Stimulated activated CD4-positive, alpha-beta T cell treated with anti-CD3 and anti-CD28 coated beads, Interleukin-4, amount 100 ng/mL, for 4 hours (primary cell): ENCODE results near the gene GMPPA.
A peak's percentile ranks its signal among the peaks of the same experiment; 100 is the strongest.

Experiments
- DNase-seq, 2 experiments: peaks; one replicate each; pipeline ENCODE4 v3.0.0-alpha.2; 2020

GMPPA gene

DNA sequence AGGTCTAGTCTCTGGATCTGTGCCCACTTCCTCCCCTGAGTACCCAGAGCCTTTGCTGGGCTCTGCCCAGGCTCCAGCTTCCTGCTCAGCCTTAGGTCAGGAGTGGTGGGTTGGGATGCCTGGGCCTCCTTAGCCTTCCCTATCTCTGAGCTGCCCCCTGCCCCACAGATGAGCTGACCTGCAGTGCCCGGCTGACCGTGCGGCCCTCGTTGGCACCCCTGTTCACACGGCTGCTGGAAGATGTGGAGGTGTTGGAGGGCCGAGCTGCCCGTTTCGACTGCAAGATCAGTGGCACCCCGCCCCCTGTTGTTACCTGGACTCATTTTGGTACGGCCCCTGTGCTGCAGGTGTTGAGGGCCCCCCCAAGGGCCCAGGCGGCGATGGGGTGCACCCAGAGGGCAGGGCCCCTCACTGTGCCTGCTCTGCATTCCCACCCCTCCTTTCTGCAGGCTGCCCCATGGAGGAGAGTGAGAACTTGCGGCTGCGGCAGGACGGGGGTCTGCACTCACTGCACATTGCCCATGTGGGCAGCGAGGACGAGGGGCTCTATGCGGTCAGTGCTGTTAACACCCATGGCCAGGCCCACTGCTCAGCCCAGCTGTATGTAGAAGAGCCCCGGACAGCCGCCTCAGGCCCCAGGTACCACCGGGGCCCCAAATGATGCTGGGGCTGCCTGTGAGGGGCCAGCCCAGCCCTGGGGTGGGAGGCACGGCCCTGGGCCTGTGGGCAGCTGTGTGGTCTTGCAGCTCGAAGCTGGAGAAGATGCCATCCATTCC, 30.1 kb upstream of the GMPPA start:
- no peak for DNase-seq

- DNase-seq, result no peak
Measured at GRCh38 chr2:219469186-219469724, 29.4 kb upstream of the GMPPA start.

DNA sequence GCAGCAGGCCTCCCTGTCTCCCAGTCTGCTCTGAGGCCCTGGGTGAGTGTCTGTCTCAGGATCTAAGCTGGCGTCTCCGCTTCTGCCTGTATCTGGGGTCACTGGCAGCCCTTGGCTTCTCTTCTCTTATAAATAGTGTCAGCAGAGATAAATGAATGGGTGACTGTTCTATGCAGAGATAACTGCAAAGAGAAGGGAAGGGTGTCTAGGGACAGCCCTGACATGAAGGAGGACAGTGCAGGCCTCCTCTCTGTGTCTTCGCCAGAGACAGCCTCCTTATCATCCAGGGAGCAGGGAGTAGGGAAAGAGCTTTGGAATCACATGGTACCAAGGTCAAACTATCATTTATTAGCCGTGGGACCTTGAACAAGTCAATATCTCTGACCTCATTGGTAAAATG, 28.3 kb upstream of the GMPPA start:
- no peak for DNase-seq

- DNase-seq, result no peak
Measured at GRCh38 chr2:219471476-219472371, 27.0 kb upstream of the GMPPA start.

DNA sequence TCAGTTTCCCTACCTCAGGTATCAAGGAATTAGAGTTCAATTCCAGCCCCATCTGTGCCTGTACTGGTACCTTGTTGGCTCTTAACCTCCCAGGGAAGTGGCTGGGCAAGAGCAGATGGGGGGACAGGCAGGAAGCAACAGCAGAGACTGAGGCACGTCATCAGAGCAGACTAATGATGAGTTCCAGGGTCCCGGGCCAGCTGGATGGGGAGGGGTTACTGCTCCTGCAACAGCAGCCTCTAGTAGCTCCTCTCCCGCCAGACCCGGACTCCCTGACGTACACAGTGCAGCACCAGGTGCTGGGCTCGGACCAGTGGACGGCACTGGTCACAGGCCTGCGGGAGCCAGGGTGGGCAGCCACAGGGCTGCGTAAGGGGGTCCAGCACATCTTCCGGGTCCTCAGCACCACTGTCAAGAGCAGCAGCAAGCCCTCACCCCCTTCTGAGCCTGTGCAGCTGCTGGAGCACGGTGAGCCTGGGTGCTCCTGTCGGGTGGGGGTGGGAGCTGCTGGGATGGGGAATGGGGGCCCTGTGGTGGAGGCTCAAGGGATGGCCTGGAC, 26.0 kb upstream of the GMPPA start:
- no peak for DNase-seq

GRCh38 chr2:219473511-219473910, 25.2 kb upstream of the GMPPA start:
- DNase-seq, result no peak

DNA sequence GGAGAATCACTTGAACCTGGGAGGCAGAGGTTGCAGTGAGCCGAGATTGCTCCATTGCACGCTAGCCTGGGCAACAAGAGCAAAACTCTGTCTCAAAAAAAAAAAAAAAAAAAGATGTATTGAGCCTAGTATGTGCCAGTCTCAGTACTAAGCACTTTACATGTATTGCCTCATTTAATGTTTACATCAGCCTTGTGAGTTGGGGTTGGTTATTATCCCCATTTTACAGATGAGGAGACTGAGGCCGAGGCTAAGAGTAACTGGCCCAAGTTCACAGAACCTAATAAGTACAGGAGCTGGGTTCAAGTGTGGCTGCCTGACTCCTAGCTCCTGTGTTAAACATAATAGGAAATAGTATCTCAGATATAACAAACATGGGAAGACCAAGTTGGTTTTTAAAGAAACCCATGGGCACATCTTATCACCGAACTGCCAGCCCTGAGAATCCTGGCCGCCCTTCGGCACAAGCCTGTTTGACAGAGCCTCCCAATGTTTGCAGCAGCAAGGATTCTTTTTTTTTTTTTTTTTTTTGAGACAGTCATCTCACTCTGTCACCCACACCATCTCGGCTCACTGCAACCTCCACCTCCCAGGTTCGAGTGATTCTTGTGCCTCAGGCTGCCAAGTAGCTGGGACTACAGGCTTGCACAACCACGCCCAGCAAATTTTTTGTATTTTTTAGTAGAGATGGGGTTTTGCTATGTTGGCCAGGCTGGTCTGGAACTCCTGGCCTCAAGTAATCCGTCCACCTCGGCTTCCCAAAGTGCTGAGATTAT, 24.2 kb upstream of the GMPPA start:
- no peak for DNase-seq

- DNase-seq, result no peak
Measured at GRCh38 chr2:219475278-219475677, 23.4 kb upstream of the GMPPA start.

GRCh38 chr2:219475697-219476651, 22.7 kb upstream of the GMPPA start:
- DNase-seq, result peak; percentile 39 to 64

DNA sequence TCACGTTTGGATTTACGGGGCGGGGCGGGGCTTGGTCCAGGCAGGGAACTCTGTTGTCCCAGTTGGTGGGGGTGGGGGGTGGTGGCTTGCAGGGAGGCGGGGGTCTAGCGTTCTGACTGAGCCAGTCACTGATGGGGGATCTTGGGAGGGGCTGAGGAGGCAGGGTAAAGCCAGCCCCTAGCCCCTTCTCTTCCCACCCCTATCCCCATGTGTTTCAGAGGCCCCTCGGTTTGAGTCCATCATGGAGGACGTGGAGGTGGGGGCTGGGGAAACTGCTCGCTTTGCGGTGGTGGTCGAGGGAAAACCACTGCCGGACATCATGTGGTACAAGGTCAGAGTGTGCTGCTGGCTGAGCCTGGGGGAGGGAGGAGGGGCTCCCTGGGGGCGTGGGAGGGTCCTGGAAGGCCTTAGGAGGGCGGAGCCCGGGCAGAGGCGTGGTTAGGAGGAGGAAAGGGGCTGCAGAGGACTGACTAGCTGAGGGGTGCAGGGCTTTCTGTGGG, 22.0 kb upstream of the GMPPA start:
- no peak for DNase-seq

DNA sequence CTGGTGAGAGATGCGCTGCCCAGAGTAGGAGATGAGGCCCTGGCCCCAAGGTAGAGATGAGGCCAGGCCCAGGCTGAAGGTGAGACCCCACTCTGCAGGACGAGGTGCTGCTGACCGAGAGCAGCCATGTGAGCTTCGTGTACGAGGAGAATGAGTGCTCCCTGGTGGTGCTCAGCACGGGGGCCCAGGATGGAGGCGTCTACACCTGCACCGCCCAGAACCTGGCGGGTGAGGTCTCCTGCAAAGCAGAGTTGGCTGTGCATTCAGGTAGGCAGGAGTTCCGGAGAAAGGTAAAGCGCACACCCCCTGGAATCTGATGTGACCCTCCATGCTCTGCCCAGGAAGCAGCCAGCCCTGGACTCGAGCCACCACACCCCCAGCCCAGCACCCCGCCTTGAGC, 21.5 kb upstream of the GMPPA start:
- DNase-seq, result no peak

- DNase-seq, result no peak
Measured at GRCh38 chr2:219477815-219478214, 20.9 kb upstream of the GMPPA start.

DNA sequence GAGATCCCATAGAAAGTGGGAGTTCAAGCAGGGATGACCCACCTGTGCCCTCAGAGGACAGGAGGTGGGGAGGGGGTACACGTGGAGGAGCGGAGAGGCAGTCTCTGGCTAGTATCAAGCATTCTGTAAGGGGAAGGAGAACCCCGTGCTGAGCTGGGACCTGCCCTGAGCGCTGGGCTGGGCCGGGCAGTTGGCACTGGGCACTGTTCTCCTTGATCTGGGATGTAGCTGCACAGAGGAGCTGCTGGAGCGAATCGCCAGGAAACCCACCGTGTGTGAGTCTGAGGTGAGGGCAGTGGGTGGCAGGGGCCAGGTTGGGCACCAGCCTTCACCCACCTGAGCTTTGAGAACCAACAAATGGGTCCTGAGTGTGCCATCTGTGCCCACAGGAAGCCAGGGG, 19.8 kb upstream of the GMPPA start:
- no peak for DNase-seq

DNA sequence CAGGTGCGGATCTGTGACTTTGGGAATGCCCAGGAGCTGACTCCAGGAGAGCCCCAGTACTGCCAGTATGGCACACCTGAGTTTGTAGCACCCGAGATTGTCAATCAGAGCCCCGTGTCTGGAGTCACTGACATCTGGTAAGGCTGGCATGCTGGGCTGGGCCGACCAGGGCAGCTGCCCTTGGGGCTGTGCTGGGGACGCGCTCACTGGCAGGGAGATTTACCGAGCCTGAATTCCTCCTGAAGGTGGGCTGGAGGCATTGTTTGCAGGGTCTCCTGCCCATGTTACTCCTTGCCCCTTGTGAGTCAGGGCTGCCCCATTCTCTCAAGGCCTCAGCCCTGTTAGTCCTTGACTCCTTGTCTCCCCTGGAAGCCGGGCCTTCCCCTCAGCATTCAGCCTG, 18.7 kb upstream of the GMPPA start:
- DNase-seq, result no peak

- no peak for DNase-seq
Measured at GRCh38 chr2:219482674-219483405, 15.9 kb upstream of the GMPPA start.

GRCh38 chr2:219483451-219484342, 15.0 kb upstream of the GMPPA start:
- no peak for DNase-seq

DNA sequence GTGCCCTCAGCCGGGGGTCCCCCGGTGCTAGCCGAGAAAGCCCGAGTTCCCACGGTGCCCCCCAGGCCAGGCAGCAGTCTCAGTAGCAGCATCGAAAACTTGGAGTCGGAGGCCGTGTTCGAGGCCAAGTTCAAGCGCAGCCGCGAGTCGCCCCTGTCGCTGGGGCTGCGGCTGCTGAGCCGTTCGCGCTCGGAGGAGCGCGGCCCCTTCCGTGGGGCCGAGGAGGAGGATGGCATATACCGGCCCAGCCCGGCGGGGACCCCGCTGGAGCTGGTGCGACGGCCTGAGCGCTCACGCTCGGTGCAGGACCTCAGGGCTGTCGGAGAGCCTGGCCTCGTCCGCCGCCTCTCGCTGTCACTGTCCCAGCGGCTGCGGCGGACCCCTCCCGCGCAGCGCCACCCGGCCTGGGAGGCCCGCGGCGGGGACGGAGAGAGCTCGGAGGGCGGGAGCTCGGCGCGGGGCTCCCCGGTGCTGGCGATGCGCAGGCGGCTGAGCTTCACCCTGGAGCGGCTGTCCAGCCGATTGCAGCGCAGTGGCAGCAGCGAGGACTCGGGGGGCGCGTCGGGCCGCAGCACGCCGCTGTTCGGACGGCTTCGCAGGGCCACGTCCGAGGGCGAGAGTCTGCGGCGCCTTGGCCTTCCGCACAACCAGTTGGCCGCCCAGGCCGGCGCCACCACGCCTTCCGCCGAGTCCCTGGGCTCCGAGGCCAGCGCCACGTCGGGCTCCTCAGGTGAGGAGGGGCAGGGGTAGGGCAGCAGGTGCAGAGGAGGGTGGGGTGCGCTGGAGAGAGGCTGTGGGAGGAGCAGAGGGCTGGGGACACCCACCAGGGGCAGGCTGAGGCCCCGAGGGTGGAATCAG, 14.1 kb upstream of the GMPPA start:
- DNase-seq, result no peak

DNA sequence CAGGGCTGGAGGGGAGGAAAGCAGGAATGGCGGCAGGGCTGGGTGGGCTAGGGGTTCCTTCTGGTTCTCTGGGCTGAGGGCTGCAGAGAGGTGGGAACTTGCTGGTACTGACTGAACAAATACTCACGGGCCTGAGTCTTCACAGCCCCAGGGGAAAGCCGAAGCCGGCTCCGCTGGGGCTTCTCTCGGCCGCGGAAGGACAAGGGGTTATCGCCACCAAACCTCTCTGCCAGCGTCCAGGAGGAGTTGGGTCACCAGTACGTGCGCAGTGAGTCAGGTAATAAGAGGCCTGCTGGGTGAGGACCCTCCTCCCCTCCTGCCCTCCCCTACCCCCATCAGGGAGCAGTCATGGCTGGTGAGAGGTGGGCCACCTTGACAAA, 13.5 kb upstream of the GMPPA start:
- no peak for DNase-seq
